ENCODE results near the gene GDPD5. TPM values are rescaled to one million over a fixed set of nuclear protein-coding genes. Genes with fewer than 3 reads are reported as not detected.

The GDPD5 gene
- total and polyA plus RNA-seq, 2 donors (not counting 3 experiments of a cell fraction or from before 2014, with no cell fraction given) = 60.2 to 79.2 TPM

- no peak overlapping the region for H2AFZ ChIP-seq (ENCODE audit: low read depth, low read length)
- no peaks in the 10 kb centered on the region for H3K9me3 ChIP-seq (replicated peaks; ENCODE audit: control insufficient read depth, insufficient read depth, low read length)
- H3K4me2 ChIP-seq (ENCODE audit: insufficient read depth, low read length) = no peak overlapping the region
- ChIA-PET POLR2A (no interaction called here), CTCF (no interaction called here)
- peaks cover 0 to 6% of the 10 kb centered on the region in 2 experiments for H3K36me3 ChIP-seq (ENCODE audit: control insufficient read depth in 2 of 2, extremely low read depth in 1 of 2, insufficient read depth in 2 of 2, low read length in 2 of 2)
- FAIRE-seq = no peak
- TF ChIP-seq POLR2A (IDR thresholded peaks at IDR 0.05; ENCODE audit: low read depth, low read length) = no peak
- no peak for TF ChIP-seq MYC (IDR thresholded peaks at IDR 0.05; ENCODE audit: low read depth, low read length)
- TF ChIP-seq CTCF (IDR thresholded peaks at IDR 0.05; ENCODE audit: extremely low read depth in 1 of 2, insufficient read depth in 1 of 2, low read depth in 1 of 2, low read length in 2 of 2) = no peak
- TF ChIP-seq POLR2AphosphoS5 (IDR thresholded peaks at IDR 0.05; ENCODE audit: insufficient read depth, low read depth, low read length) = no peak
- TF ChIP-seq GATA2 (IDR thresholded peaks at IDR 0.05; ENCODE audit: insufficient read depth, insufficient read length, low read depth, low read length) = no peak
- TF ChIP-seq EZH2 (IDR thresholded peaks at IDR 0.05; ENCODE audit: borderline replicate concordance, low read depth, low read length, severe bottlenecking) = no peak
- TF ChIP-seq FOS (IDR thresholded peaks at IDR 0.05; ENCODE audit: borderline replicate concordance, insufficient read depth, low read length) = no peak
- no peak for TF ChIP-seq MAX (IDR thresholded peaks at IDR 0.05; ENCODE audit: insufficient read depth, insufficient read length)
- TF ChIP-seq JUN (IDR thresholded peaks at IDR 0.05; ENCODE audit: borderline replicate concordance, insufficient read depth, insufficient read length, low read depth) = no peak
- H3K9me1 ChIP-seq (replicated peaks; ENCODE audit: control insufficient read depth, extremely low read depth, insufficient read depth, low read length) = no peaks in the 10 kb centered on the region
- no peaks in the 10 kb centered on the region for H3K27me3 ChIP-seq (ENCODE audit: control insufficient read depth in 2 of 2, insufficient read depth in 2 of 2, low read length in 2 of 2)
- no peak overlapping the region for H3K4me3 ChIP-seq (replicated peaks in 1 of 3; ENCODE audit: insufficient read depth in 1 of 3, low read depth in 1 of 3, low read length in 3 of 3)
- no TSS peak for BruUV-seq (replicated peaks)
- no peaks in the 10 kb centered on the region for H4K20me1 ChIP-seq (replicated peaks; ENCODE audit: control insufficient read depth, extremely low read depth, insufficient read depth, low read length)
- intact Hi-C loops (cut with micrococcal nuclease) = no loop called here
- no peaks in the 10 kb centered on the region for H3K79me2 ChIP-seq (ENCODE audit: control insufficient read depth, insufficient read depth, low read length)
- H3K27ac ChIP-seq (ENCODE audit: insufficient read depth, low read depth, low read length) = no peak overlapping the region
- dilution Hi-C loops (cut with MboI; ENCODE audit: extremely low pct_ligation_motif_present, low sequenced_read_pairs) = no loop called here
- H3K9ac ChIP-seq (replicated peaks; ENCODE audit: extremely low read depth, insufficient read depth, low read length) = no peak overlapping the region
- peaks cover 23% of the 10 kb centered on the region for H3K4me1 ChIP-seq (ENCODE audit: control insufficient read depth, extremely low read depth, insufficient read depth, low read length)
- DNase-seq (ENCODE audit: low read depth, low spot score) = no peak
Observed at GRCh38 chr11:75421035-75421602, 104.6 kb downstream of the GDPD5 start.

All from endothelial cell of umbilical vein (primary cell).